Panc1 (cell line): ENCODE data around the gene CACNA2D3.

Source experiments
- POLR2AphosphoS5 ChIP-seq: IDR thresholded peaks from 2 replicates; pipeline ENCODE4 v1.6.1; 2012; ENCODE audit warnings: mild to moderate bottlenecking, low read depth, low read length, moderate library complexity
- SIN3A ChIP-seq: IDR thresholded peaks from 2 replicates; pipeline ENCODE4 v1.6.1; 2012; ENCODE audit warnings: low read depth, mild to moderate bottlenecking, low read length, moderate library complexity, borderline replicate concordance; ENCODE audit not compliant: insufficient read depth
- TF ChIP-seq, protein P1 (sequence below): fragments of 450-650 bp; IDR thresholded peaks from 2 replicates; pipeline ENCODE4 v1.5.1; 2017; ENCODE audit warnings: mild to moderate bottlenecking
- TF ChIP-seq, protein P2 (sequence below), 2 experiments: IDR thresholded peaks; 2 replicates each; pipeline ENCODE4 v1.6.1; 2011 to 2012; ENCODE audit warnings: low read depth in 2 of 2, control low read depth in 1 of 2, low read length in 1 of 2, mild to moderate bottlenecking in 1 of 2, moderate library complexity in 1 of 2; ENCODE audit not compliant: insufficient read depth in 1 of 2

DNA sequence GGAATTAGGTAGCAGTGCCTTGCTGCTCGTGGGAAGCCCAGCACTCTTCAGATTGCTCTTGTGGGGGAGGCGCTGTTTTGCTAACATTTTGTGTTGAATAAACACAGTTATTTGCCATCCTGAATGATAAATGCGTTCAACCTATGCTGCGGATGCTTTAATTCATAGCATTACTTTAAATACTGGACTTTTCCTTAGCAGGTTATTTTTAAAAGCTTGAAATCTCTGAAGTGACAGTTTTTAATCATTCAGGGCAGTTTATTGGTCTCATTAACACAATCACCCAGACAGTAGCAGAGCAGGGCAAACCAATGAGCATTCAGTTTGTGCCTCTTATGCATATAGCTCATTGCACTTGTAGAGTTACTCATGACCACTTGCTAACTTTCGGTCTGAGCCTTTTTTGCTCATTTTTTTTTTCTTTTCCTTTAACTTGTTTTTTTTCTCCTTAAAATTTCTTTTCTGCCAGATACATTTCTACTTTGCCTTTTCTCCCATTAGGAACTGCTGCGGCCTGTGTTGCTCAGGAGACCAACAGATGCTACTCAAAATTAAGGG, 5.2 kb downstream of the CACNA2D3 start:
- TF ChIP-seq, protein P1, sequence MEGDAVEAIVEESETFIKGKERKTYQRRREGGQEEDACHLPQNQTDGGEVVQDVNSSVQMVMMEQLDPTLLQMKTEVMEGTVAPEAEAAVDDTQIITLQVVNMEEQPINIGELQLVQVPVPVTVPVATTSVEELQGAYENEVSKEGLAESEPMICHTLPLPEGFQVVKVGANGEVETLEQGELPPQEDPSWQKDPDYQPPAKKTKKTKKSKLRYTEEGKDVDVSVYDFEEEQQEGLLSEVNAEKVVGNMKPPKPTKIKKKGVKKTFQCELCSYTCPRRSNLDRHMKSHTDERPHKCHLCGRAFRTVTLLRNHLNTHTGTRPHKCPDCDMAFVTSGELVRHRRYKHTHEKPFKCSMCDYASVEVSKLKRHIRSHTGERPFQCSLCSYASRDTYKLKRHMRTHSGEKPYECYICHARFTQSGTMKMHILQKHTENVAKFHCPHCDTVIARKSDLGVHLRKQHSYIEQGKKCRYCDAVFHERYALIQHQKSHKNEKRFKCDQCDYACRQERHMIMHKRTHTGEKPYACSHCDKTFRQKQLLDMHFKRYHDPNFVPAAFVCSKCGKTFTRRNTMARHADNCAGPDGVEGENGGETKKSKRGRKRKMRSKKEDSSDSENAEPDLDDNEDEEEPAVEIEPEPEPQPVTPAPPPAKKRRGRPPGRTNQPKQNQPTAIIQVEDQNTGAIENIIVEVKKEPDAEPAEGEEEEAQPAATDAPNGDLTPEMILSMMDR = no peak
- TF ChIP-seq POLR2AphosphoS5 (no peak), SIN3A (no peak)
- TF ChIP-seq, protein P2, sequence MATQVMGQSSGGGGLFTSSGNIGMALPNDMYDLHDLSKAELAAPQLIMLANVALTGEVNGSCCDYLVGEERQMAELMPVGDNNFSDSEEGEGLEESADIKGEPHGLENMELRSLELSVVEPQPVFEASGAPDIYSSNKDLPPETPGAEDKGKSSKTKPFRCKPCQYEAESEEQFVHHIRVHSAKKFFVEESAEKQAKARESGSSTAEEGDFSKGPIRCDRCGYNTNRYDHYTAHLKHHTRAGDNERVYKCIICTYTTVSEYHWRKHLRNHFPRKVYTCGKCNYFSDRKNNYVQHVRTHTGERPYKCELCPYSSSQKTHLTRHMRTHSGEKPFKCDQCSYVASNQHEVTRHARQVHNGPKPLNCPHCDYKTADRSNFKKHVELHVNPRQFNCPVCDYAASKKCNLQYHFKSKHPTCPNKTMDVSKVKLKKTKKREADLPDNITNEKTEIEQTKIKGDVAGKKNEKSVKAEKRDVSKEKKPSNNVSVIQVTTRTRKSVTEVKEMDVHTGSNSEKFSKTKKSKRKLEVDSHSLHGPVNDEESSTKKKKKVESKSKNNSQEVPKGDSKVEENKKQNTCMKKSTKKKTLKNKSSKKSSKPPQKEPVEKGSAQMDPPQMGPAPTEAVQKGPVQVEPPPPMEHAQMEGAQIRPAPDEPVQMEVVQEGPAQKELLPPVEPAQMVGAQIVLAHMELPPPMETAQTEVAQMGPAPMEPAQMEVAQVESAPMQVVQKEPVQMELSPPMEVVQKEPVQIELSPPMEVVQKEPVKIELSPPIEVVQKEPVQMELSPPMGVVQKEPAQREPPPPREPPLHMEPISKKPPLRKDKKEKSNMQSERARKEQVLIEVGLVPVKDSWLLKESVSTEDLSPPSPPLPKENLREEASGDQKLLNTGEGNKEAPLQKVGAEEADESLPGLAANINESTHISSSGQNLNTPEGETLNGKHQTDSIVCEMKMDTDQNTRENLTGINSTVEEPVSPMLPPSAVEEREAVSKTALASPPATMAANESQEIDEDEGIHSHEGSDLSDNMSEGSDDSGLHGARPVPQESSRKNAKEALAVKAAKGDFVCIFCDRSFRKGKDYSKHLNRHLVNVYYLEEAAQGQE (IDR thresholded peaks at IDR 0.05; ENCODE audit: insufficient read depth in 1 of 2, low read depth in 2 of 2, low read length in 1 of 2) = no peak
